Measurements from ENCODE around the gene CTNNBL1. TPM values are rescaled to one million over a fixed set of nuclear protein-coding genes. Genes with fewer than 3 reads are reported as not detected.
"Not testable (repeated sequence)": the region's sequence is repeated elsewhere in the genome, so short reads cannot be mapped to it uniquely, and the experiment has no call there.

CTNNBL1 gene
- total RNA-seq, 1 experiment from 2014 or later: 45.2 TPM

- CTCF ChIA-PET: interaction anchor here (0.7 to 0.8 kb wide), 2 partner anchors 13 to 264 kb away, joined by 4 read pairs; no protein-coding TSS in a partner anchor
- H3K27me3 Mint-ChIP-seq (ENCODE audit: insufficient read depth, unreplicated experiment): peaks cover 79% of the 10 kb centered on the region
Observed at GRCh38 chr20:37656945-37657344, 36.9 kb upstream of the CTNNBL1 start.

GRCh38 chr20:37657924-37658804, 35.7 kb upstream of the CTNNBL1 start:
- Mint-ChIP-seq H3K27me3 (ENCODE audit: insufficient read depth, unreplicated experiment) (peaks cover 79% of the 10 kb centered on the region), H3K9me3 (ENCODE audit: unreplicated experiment) (no peaks in the 10 kb centered on the region)
- intact Hi-C loops (cut with micrococcal nuclease): no loop called here

More at GRCh38 chr20:37656945-37657344, 36.9 kb upstream of the CTNNBL1 start:
- POLR2A ChIA-PET: no interaction called here
- H3K27ac Mint-ChIP-seq (ENCODE audit: low read depth, unreplicated experiment): no peak overlapping the region
- no TSS peak for BruUV-seq (replicated peaks)
- TF ChIP-seq CTCF (IDR thresholded peaks at IDR 0.05; ENCODE audit: unreplicated experiment): no peak
- H3K9me3 Mint-ChIP-seq (ENCODE audit: unreplicated experiment): no peaks in the 10 kb centered on the region
- no peak overlapping the region for H3K4me3 Mint-ChIP-seq (ENCODE audit: unreplicated experiment)
- H3K36me3 Mint-ChIP-seq (ENCODE audit: insufficient read depth, unreplicated experiment): no peaks in the 10 kb centered on the region
- intact Hi-C loops (cut with micrococcal nuclease): no loop called here
- no peaks in the 10 kb centered on the region for H3K4me1 Mint-ChIP-seq (ENCODE audit: insufficient read depth, unreplicated experiment)
- no peak for DNase-seq (ENCODE audit: unreplicated experiment)

GRCh38 chr20:37661519-37661918, 32.3 kb upstream of the CTNNBL1 start:
- intact Hi-C loops (cut with micrococcal nuclease): no loop called here
- Mint-ChIP-seq H3K4me3 (ENCODE audit: unreplicated experiment) (no peak overlapping the region), H3K27me3 (ENCODE audit: insufficient read depth, unreplicated experiment) (peaks cover 68% of the 10 kb centered on the region), H3K27ac (ENCODE audit: low read depth, unreplicated experiment) (no peak overlapping the region), H3K4me1 (ENCODE audit: insufficient read depth, unreplicated experiment) (no peaks in the 10 kb centered on the region), H3K36me3 (ENCODE audit: insufficient read depth, unreplicated experiment) (no peaks in the 10 kb centered on the region), H3K9me3 (ENCODE audit: unreplicated experiment) (peaks cover 7% of the 10 kb centered on the region)
- ChIA-PET POLR2A (interaction anchor here (0.6 to 2.6 kb wide), 2 partner anchors 33 to 87 kb away, joined by 4 to 7 read pairs; partner anchors contain the start of gene CTNNBL1), CTCF (no interaction called here)
- no peak for TF ChIP-seq CTCF (IDR thresholded peaks at IDR 0.05; ENCODE audit: unreplicated experiment)
- no TSS peak for BruUV-seq (replicated peaks)
- no peak for DNase-seq (ENCODE audit: unreplicated experiment)

More at GRCh38 chr20:37657924-37658804, 35.7 kb upstream of the CTNNBL1 start:
- ChIA-PET POLR2A (interaction anchor here (0.6 to 1.1 kb wide), 3 partner anchors 9 to 17 kb away, joined by 3 read pairs; no protein-coding TSS in a partner anchor), CTCF (interaction anchor here (0.8 to 1.1 kb wide), 2 partner anchors 12 to 63 kb away, joined by 3 to 4 read pairs; no protein-coding TSS in a partner anchor)
- no peaks in the 10 kb centered on the region for H3K36me3 Mint-ChIP-seq (ENCODE audit: insufficient read depth, unreplicated experiment)
- no peak overlapping the region for H3K27ac Mint-ChIP-seq (ENCODE audit: low read depth, unreplicated experiment)
- no TSS peak for BruUV-seq (replicated peaks)
- no peak for TF ChIP-seq CTCF (IDR thresholded peaks at IDR 0.05; ENCODE audit: unreplicated experiment)
- H3K4me3 Mint-ChIP-seq (ENCODE audit: unreplicated experiment): no peak overlapping the region
- no peak for DNase-seq (ENCODE audit: unreplicated experiment)
- H3K4me1 Mint-ChIP-seq (ENCODE audit: insufficient read depth, unreplicated experiment): no peaks in the 10 kb centered on the region

- Mint-ChIP-seq H3K9me3 (ENCODE audit: unreplicated experiment) (peaks cover 7% of the 10 kb centered on the region), H3K27me3 (ENCODE audit: insufficient read depth, unreplicated experiment) (peaks cover 60% of the 10 kb centered on the region), H3K27ac (ENCODE audit: low read depth, unreplicated experiment) (no peak overlapping the region), H3K4me3 (ENCODE audit: unreplicated experiment) (no peak overlapping the region), H3K36me3 (ENCODE audit: insufficient read depth, unreplicated experiment) (no peaks in the 10 kb centered on the region), H3K4me1 (ENCODE audit: insufficient read depth, unreplicated experiment) (no peaks in the 10 kb centered on the region)
- ChIA-PET CTCF (interaction anchor here (0.5 kb wide), 1 partner anchor 140 kb away, joined by 3 read pairs; no protein-coding TSS in a partner anchor), POLR2A (no interaction called here)
- intact Hi-C loops (cut with micrococcal nuclease): no loop called here
- no TSS peak for BruUV-seq (replicated peaks)
- TF ChIP-seq CTCF (IDR thresholded peaks at IDR 0.05; ENCODE audit: unreplicated experiment): no peak
- no peak for DNase-seq (ENCODE audit: unreplicated experiment)
Observed at GRCh38 chr20:37662308-37662707, 31.5 kb upstream of the CTNNBL1 start.

GRCh38 chr20:37664595-37664994, 29.2 kb upstream of the CTNNBL1 start:
- H3K4me3 Mint-ChIP-seq (ENCODE audit: unreplicated experiment); H3K9me3 Mint-ChIP-seq (ENCODE audit: unreplicated experiment); H3K36me3 Mint-ChIP-seq (ENCODE audit: insufficient read depth, unreplicated experiment); intact Hi-C loops (cut with micrococcal nuclease); BruUV-seq (replicated peaks); H3K4me1 Mint-ChIP-seq (ENCODE audit: insufficient read depth, unreplicated experiment); H3K27ac Mint-ChIP-seq (ENCODE audit: low read depth, unreplicated experiment); DNase-seq (ENCODE audit: unreplicated experiment): not testable (repeated sequence)
- ChIA-PET CTCF (interaction anchor here (0.5 to 0.6 kb wide), 2 partner anchors 258 to 683 kb away, joined by 3 read pairs; no protein-coding TSS in a partner anchor), POLR2A (interaction anchor here (0.7 kb wide), 1 partner anchor 16 kb away, joined by 3 read pairs; no protein-coding TSS in a partner anchor)
- H3K27me3 Mint-ChIP-seq (ENCODE audit: insufficient read depth, unreplicated experiment): peaks cover 51% of the 10 kb centered on the region
